ENCODE results near the gene SH3TC2.

DNA sequence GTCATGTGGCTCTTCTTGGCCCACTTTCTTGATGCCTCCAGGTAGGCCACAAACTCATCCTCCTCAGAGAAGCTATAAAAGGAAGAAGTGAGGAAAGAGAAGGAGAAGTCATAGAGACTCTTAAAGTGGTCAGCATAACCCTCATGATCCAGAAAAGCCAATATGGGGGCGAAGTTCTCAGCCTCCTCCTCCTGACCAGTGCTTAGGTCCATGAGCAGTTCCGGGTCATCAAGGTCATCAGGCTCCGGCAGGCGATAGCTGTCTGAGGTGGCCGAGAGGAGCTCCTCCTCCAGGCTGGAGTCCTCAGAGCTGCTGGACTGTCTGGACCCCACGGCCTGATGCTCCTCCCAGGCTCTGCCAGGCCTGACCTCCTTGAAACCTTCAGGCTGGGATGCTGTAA, 34.7 kb downstream of the SH3TC2 start:
- TF ChIP-seq ZNF274 (IDR thresholded peaks at IDR 0.05; ENCODE audit: low read depth, low read length) (no peak), YY1 (IDR thresholded peaks at IDR 0.05; ENCODE audit: insufficient read depth, insufficient read length) (no peak), SUZ12 (IDR thresholded peaks at IDR 0.05; ENCODE audit: extremely low read depth, insufficient read depth, insufficient read length) (no peak)

Data from NT2/D1 (cell line).